ENCODE data around the gene MYLK2.

DNA sequence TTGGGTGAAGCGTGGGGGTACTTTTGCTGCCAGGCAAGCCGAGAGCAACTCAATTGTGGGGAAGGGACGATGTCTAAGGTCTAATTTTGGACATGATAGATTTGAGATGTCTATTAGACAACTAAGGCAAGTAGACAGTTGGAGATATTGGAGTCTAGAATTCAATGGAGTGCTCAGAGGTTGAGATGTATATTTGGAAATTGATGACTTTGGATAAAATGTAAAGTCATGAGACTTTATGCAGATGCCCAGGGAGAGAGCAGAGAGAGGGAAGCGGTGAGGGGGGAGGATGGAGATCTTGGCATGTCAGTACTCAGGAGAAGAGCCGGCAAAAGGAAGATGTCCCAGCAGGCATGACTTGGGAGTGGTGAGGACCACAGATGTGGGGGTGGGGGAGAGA, 6.9 kb downstream of the MYLK2 start:
- TF ChIP-seq CTCF (IDR thresholded peaks at IDR 0.05) (no peak), POLR2AphosphoS5 (IDR thresholded peaks at IDR 0.05) (no peak), EP300 (IDR thresholded peaks at IDR 0.05) (no peak), POLR2A (IDR thresholded peaks at IDR 0.05) (no peak)
